Parathyroid adenoma (tissue), 2 donors: ENCODE results near the gene TMEM196.

Experiments used
- H2AFZ ChIP-seq: fragments of 300-600 bp; sonication (generic); one replicate; pipeline ENCODE4 v1.7.0; 2017; ENCODE audit warnings: antibody characterized with exemption, mild to moderate bottlenecking
- H3K27ac ChIP-seq: fragments of 300-600 bp; sonication (generic); one replicate; pipeline ENCODE4 v1.7.0; 2017
- H3K27me3 ChIP-seq: fragments of 300-600 bp; sonication (generic); one replicate; pipeline ENCODE4 v1.7.0; 2017; ENCODE audit warnings: low read length; ENCODE audit not compliant: control insufficient read depth, insufficient read depth
- H3K36me3 ChIP-seq: fragments of 300-600 bp; sonication (generic); one replicate; pipeline ENCODE4 v1.7.0; 2017; ENCODE audit warnings: low read length; ENCODE audit not compliant: control insufficient read depth, insufficient read depth
- H3K4me1 ChIP-seq: fragments of 300-600 bp; sonication (generic); one replicate; pipeline ENCODE4 v1.7.0; 2017; ENCODE audit warnings: control low read depth
- H3K4me2 ChIP-seq: fragments of 300-600 bp; sonication (generic); one replicate; pipeline ENCODE4 v1.7.0; 2017; ENCODE audit warnings: low read length
- H3K4me3 ChIP-seq: fragments of 300-600 bp; sonication (generic); one replicate; pipeline ENCODE4 v1.7.0; 2017; ENCODE audit warnings: low read depth, low read length
- H3K79me2 ChIP-seq: fragments of 300-600 bp; sonication (generic); one replicate; pipeline ENCODE4 v1.7.0; 2017; ENCODE audit warnings: control low read depth
- H3K9ac ChIP-seq: fragments of 300-600 bp; sonication (generic); one replicate; pipeline ENCODE4 v1.7.0; 2017; ENCODE audit warnings: mild to moderate bottlenecking
- H3K9me3 ChIP-seq: fragments of 300-600 bp; sonication (generic); one replicate; pipeline ENCODE4 v1.7.0; 2017; ENCODE audit warnings: low read length; ENCODE audit not compliant: control insufficient read depth
- CTCF ChIP-seq: fragments of 300-600 bp; sonication (generic); IDR thresholded peaks from one replicate; pipeline ENCODE4 v1.7.0; 2017; ENCODE audit warnings: antibody characterized with exemption, mild to moderate bottlenecking
- donor health status: primary hyperparathyroidism.

TMEM196 gene

GRCh38 chr7:19674266-19674960 is 99.0 kb downstream of the TMEM196 start:
- Histone ChIP-seq H3K4me3 (no peak overlapping the region), H3K9me3 (no peaks in the 10 kb centered on the region), H3K79me2 (no peaks in the 10 kb centered on the region), H3K27me3 (no peaks in the 10 kb centered on the region), H3K9ac (no peak overlapping the region), H3K27ac (no peak overlapping the region), H3K36me3 (no peaks in the 10 kb centered on the region), H3K4me1 (no peaks in the 10 kb centered on the region), H3K4me2 (no peak overlapping the region), H2AFZ (no peak overlapping the region)
- TF ChIP-seq CTCF: no peak

GRCh38 chr7:19670806-19671205 is 102.6 kb downstream of the TMEM196 start:
- Histone ChIP-seq H3K79me2 (no peaks in the 10 kb centered on the region), H3K27me3 (no peaks in the 10 kb centered on the region), H2AFZ (no peak overlapping the region), H3K36me3 (no peaks in the 10 kb centered on the region), H3K9me3 (no peaks in the 10 kb centered on the region), H3K27ac (no peak overlapping the region), H3K4me1 (no peaks in the 10 kb centered on the region), H3K9ac (no peak overlapping the region), H3K4me2 (no peak overlapping the region), H3K4me3 (no peak overlapping the region)
- no peak for TF ChIP-seq CTCF
